HCT116 (cell line): Measurements from ENCODE around the gene GSTO1.

ENCODE experiments used
- CTCF ChIP-seq, 3 experiments: fragments of 200-600 bp in 1 of 3; sonication (generic) in 1 of 3; IDR thresholded peaks in 2 of 3; conservative IDR thresholded peaks in 1 of 3; 2 replicates each; pipeline ENCODE4 v1.5.1; 2012 to 2017; ENCODE audit warnings: low read depth in 2 of 3, low read length in 2 of 3, antibody characterized with exemption in 1 of 3, borderline replicate concordance in 1 of 3, control low read depth in 1 of 3, mild to moderate bottlenecking in 1 of 3, mixed read lengths in 1 of 3, mixed run types in 1 of 3, moderate library complexity in 1 of 3; ENCODE audit not compliant: insufficient read depth in 1 of 3
- EZH2phosphoT487 ChIP-seq: fragments of 200-600 bp; IDR thresholded peaks from 2 replicates; pipeline ENCODE4 v1.6.1; 2018; ENCODE audit warnings: antibody characterized with exemption, borderline replicate concordance
- POLR2A ChIP-seq: IDR thresholded peaks from 2 replicates; pipeline ENCODE4 v1.7.0; 2011; ENCODE audit warnings: borderline replicate concordance; ENCODE audit not compliant: insufficient read depth, insufficient read length; ENCODE audit errors: extremely low read depth

- TF ChIP-seq CTCF (IDR thresholded peaks at IDR 0.05 in 2 of 3, conservative IDR thresholded peaks at IDR 0.05 in 1 of 3; ENCODE audit: borderline replicate concordance in 1 of 3, insufficient read depth in 1 of 3, low read depth in 2 of 3, low read length in 2 of 3) = no peak
- TF ChIP-seq POLR2A = no peak
- no peak for TF ChIP-seq EZH2phosphoT487
These were observed 25.0 kb downstream of the GSTO1 start for GRCh38 chr10:104279550-104280259.
